ENCODE data around the gene LYRM2. TPM values are rescaled to one million over a fixed set of nuclear protein-coding genes. Genes with fewer than 3 reads are reported as not detected.

Gene LYRM2
- total RNA-seq, 1 experiment from 2014 or later, result 10.5 TPM

- ChIA-PET CTCF (no interaction called here), POLR2A (ENCODE audit: unreplicated experiment) (no interaction called here)
- no peak for DNase-seq
- H3K9me3 ChIP-seq (ENCODE audit: low read length), result no peaks in the 10 kb centered on the region
- no peaks in the 10 kb centered on the region for H3K36me3 ChIP-seq (ENCODE audit: low read depth, low read length)
- no peaks in the 10 kb centered on the region for H3K27me3 ChIP-seq (ENCODE audit: low read length)
- no peak overlapping the region for H3K9ac ChIP-seq (ENCODE audit: low read length)
- H3K79me2 ChIP-seq (ENCODE audit: low read length), result no peaks in the 10 kb centered on the region
- no peak for TF ChIP-seq EZH2phosphoT487 (IDR thresholded peaks at IDR 0.05; ENCODE audit: borderline replicate concordance, low read length)
- no peak for TF ChIP-seq CTCF (conservative IDR thresholded peaks at IDR 0.05; ENCODE audit: low read depth, low read length)
- TF ChIP-seq EZH2 (IDR thresholded peaks at IDR 0.05; ENCODE audit: low read length, unreplicated experiment), result no peak
- H3K4me1 ChIP-seq (ENCODE audit: insufficient read depth, low read length), result no peaks in the 10 kb centered on the region
- no peak overlapping the region for H2AFZ ChIP-seq (ENCODE audit: low read length)
- no TSS peak for BruUV-seq (replicated peaks)
- ATAC-seq, result no peak
- intact Hi-C loops (cut with micrococcal nuclease), result no loop called here
- H3F3A ChIP-seq (ENCODE audit: low read length, unreplicated experiment), result no peaks in the 10 kb centered on the region
- H3K9me2 ChIP-seq (replicated peaks; ENCODE audit: low read length), result no peaks in the 10 kb centered on the region
- H3K27ac ChIP-seq (ENCODE audit: low read length), result no peak overlapping the region
- no peaks in the 10 kb centered on the region for H4K20me1 ChIP-seq (ENCODE audit: low read length)
- H3K4me2 ChIP-seq (ENCODE audit: low read length), result no peak overlapping the region
- no peak overlapping the region for H3K4me3 ChIP-seq (ENCODE audit: low read length)
Observed at GRCh38 chr6:89618026-89618425, 20.5 kb downstream of the LYRM2 start.

DNA sequence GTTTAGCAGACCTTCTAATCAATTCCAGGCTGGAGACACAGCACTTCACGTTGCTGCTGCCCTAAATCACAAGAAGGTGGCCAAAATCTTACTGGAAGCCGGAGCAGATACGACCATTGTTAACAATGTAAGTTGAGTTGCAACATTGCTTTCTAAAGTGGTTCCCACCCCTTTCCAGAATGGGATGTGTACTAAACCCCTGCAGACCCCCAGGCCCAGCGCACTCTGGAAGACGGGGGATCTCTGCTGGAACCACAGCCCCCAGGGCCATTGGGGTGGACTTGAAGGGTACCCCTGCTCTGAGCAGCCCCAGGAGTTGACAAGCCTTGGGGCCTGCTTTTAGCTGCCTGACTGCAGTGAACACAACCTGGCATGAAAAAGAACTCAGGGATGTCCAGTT is 22.0 kb downstream of the LYRM2 start:
- H3K9me3 ChIP-seq (ENCODE audit: low read length), result no peaks in the 10 kb centered on the region
- CTCF ChIA-PET, result no interaction called here
- H3K27me3 ChIP-seq (ENCODE audit: low read length), result no peaks in the 10 kb centered on the region
- POLR2A ChIA-PET (ENCODE audit: unreplicated experiment), result no interaction called here
- DNase-seq (no peak), ATAC-seq (no peak)
- H3K27ac ChIP-seq (ENCODE audit: low read length), result no peak overlapping the region
- no peaks in the 10 kb centered on the region for H3F3A ChIP-seq (ENCODE audit: low read length, unreplicated experiment)
- intact Hi-C loops (cut with micrococcal nuclease), result no loop called here
- no peaks in the 10 kb centered on the region for H3K4me1 ChIP-seq (ENCODE audit: insufficient read depth, low read length)
- no peaks in the 10 kb centered on the region for H3K9me2 ChIP-seq (replicated peaks; ENCODE audit: low read length)
- no peak overlapping the region for H3K4me2 ChIP-seq (ENCODE audit: low read length)
- no peaks in the 10 kb centered on the region for H3K36me3 ChIP-seq (ENCODE audit: low read depth, low read length)
- no TSS peak for BruUV-seq (replicated peaks)
- no peak for TF ChIP-seq EZH2phosphoT487 (IDR thresholded peaks at IDR 0.05; ENCODE audit: borderline replicate concordance, low read length)
- no peak for TF ChIP-seq CTCF (conservative IDR thresholded peaks at IDR 0.05; ENCODE audit: low read depth, low read length)
- no peak for TF ChIP-seq EZH2 (IDR thresholded peaks at IDR 0.05; ENCODE audit: low read length, unreplicated experiment)
- no peaks in the 10 kb centered on the region for H4K20me1 ChIP-seq (ENCODE audit: low read length)
- no peaks in the 10 kb centered on the region for H3K79me2 ChIP-seq (ENCODE audit: low read length)
- H3K4me3 ChIP-seq (ENCODE audit: low read length), result no peak overlapping the region
- no peak overlapping the region for H2AFZ ChIP-seq (ENCODE audit: low read length)
- H3K9ac ChIP-seq (ENCODE audit: low read length), result no peak overlapping the region

DNA sequence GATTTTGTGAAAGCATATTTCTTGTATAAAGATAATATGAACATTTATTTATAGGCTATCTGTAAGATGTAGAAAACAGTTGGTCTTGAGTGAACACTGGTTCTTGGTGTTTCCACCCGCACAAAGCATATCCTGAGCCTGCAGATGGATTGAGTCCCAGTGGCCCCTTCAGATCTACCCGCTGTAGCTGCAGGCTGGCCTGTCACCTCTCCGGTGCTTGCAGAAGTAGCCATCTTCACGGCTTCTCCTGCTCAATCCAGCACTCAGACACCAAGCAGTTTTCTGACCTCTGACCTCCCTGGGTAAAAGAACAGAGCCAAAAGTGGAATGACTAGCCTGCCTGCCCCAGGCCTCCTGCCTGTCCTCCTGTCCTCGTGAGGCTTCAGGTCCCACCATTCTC is 22.7 kb downstream of the LYRM2 start:
- intact Hi-C loops (cut with micrococcal nuclease), result no loop called here
- ChIA-PET POLR2A (ENCODE audit: unreplicated experiment) (no interaction called here), CTCF (no interaction called here)
- no peaks in the 10 kb centered on the region for H3K9me3 ChIP-seq (ENCODE audit: low read length)
- no peak overlapping the region for H3K27ac ChIP-seq (ENCODE audit: low read length)
- H3F3A ChIP-seq (ENCODE audit: low read length, unreplicated experiment), result no peaks in the 10 kb centered on the region
- H3K4me2 ChIP-seq (ENCODE audit: low read length), result no peak overlapping the region
- no TSS peak for BruUV-seq (replicated peaks)
- no peak for DNase-seq
- no peaks in the 10 kb centered on the region for H4K20me1 ChIP-seq (ENCODE audit: low read length)
- H3K4me1 ChIP-seq (ENCODE audit: insufficient read depth, low read length), result no peaks in the 10 kb centered on the region
- H3K79me2 ChIP-seq (ENCODE audit: low read length), result no peaks in the 10 kb centered on the region
- H3K9me2 ChIP-seq (replicated peaks; ENCODE audit: low read length), result no peaks in the 10 kb centered on the region
- no peak overlapping the region for H3K4me3 ChIP-seq (ENCODE audit: low read length)
- ATAC-seq, result no peak
- no peak overlapping the region for H2AFZ ChIP-seq (ENCODE audit: low read length)
- H3K9ac ChIP-seq (ENCODE audit: low read length), result no peak overlapping the region
- H3K36me3 ChIP-seq (ENCODE audit: low read depth, low read length), result no peaks in the 10 kb centered on the region
- H3K27me3 ChIP-seq (ENCODE audit: low read length), result no peaks in the 10 kb centered on the region
- no peak for TF ChIP-seq CTCF (conservative IDR thresholded peaks at IDR 0.05; ENCODE audit: low read depth, low read length)
- TF ChIP-seq EZH2 (IDR thresholded peaks at IDR 0.05; ENCODE audit: low read length, unreplicated experiment), result no peak
- TF ChIP-seq EZH2phosphoT487 (IDR thresholded peaks at IDR 0.05; ENCODE audit: borderline replicate concordance, low read length), result no peak

All from PC-3 (cell line).